Neural crest cell (in vitro differentiated cells): ENCODE results near the gene KCNA5. TPM values are rescaled to one million over a fixed set of nuclear protein-coding genes. Genes with fewer than 3 reads are reported as not detected.

Experiments
- DNase-seq: peaks from one replicate; pipeline ENCODE4 v3.0.0; 2021; ENCODE audit warnings: low read depth, mixed read lengths, low spot score
- H3K27ac Mint-ChIP-seq: one replicate; pipeline ENCODE4 v1.8.0; 2021; ENCODE audit warnings: mild to moderate bottlenecking, mixed read lengths; ENCODE audit not compliant: unreplicated experiment
- H3K27me3 Mint-ChIP-seq: 2 replicates; pipeline ENCODE4 v1.8.0; 2021; ENCODE audit warnings: low read depth, mild to moderate bottlenecking, mixed read lengths
- H3K36me3 Mint-ChIP-seq: 2 replicates; pipeline ENCODE4 v1.8.0; 2021; ENCODE audit warnings: low read depth, mild to moderate bottlenecking, mixed read lengths
- H3K4me1 Mint-ChIP-seq: 2 replicates; pipeline ENCODE4 v1.8.0; 2021; ENCODE audit warnings: mixed read lengths
- H3K4me3 Mint-ChIP-seq: one replicate; pipeline ENCODE4 v1.8.0; 2021; ENCODE audit warnings: mild to moderate bottlenecking, mixed read lengths
- H3K9me3 Mint-ChIP-seq: 2 replicates; pipeline ENCODE4 v1.8.0; 2021; ENCODE audit warnings: mixed read lengths
- CTCF ChIP-seq: fragments of 200-600 bp; sonication (generic); conservative IDR thresholded peaks from 2 replicates; pipeline ENCODE4 v1.5.0; 2021; ENCODE audit warnings: antibody characterized with exemption, mild to moderate bottlenecking
- total RNA-seq: library from RNA; stranded (reverse); gene quantifications from 2 replicates; pipeline ENCODE4 v1.2.1, GENCODE V29; 2021

KCNA5 gene
- total RNA-seq, 1 donor from 2014 or later: not detected

DNA sequence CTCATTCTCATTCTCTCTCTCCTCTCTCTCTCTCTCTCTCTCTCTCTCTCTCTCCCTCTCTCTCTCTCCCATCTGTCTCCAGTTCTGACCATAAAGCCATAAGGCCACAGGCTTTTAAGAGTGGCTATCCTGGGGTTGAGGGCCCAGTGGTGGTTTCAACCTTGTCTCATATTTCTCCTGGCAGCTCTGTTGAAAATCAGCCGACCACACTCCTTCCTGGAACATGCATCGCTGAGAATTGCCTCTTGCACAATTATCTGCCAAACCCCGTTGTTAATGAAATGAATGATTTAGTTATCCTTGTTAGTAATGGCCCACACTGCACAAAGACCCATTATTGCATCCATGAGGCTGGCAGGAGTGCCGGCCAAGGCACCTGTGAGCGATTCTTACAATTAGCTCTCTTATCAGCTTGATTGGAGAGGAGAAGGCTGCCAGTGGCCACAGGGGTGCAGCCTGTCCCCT lies 30.4 kb upstream of the KCNA5 start:
- H3K4me1 Mint-ChIP-seq: no peaks in the 10 kb centered on the region
- no peak overlapping the region for H3K27ac Mint-ChIP-seq
- H3K9me3 Mint-ChIP-seq: peaks cover 3% of the 10 kb centered on the region
- no peak for DNase-seq
- no peak for TF ChIP-seq CTCF
- peaks cover 11% of the 10 kb centered on the region for H3K27me3 Mint-ChIP-seq
- H3K36me3 Mint-ChIP-seq: no peaks in the 10 kb centered on the region
- no peak overlapping the region for H3K4me3 Mint-ChIP-seq

DNA sequence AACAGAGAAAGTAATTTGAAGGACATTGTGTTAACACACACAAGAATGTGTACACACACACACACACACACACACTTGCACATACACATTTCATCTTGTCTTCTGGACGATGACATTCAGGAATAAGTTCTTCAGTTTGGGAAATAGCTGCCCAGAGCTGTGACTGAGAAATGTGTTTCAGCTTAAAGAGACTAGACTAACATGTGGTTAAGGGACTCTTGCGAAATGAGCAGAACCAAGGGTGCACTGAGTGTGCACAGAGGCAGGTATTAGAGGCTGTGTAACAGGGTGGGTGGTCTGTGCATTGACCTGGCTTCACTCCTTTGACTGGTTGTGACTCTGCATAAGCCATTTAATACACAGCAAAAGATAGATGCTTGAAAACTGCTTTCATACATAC lies 29.4 kb upstream of the KCNA5 start:
- DNase-seq: no peak
- Mint-ChIP-seq H3K9me3 (peaks cover 3% of the 10 kb centered on the region), H3K4me1 (no peaks in the 10 kb centered on the region), H3K4me3 (no peak overlapping the region), H3K27ac (no peak overlapping the region), H3K27me3 (peaks cover 6% of the 10 kb centered on the region), H3K36me3 (no peaks in the 10 kb centered on the region)
- TF ChIP-seq CTCF: no peak

GRCh38 chr12:5015711-5016492 lies 27.8 kb upstream of the KCNA5 start:
- no peak overlapping the region for H3K4me3 Mint-ChIP-seq
- no peaks in the 10 kb centered on the region for H3K36me3 Mint-ChIP-seq
- H3K9me3 Mint-ChIP-seq: peaks cover 3% of the 10 kb centered on the region

DNA sequence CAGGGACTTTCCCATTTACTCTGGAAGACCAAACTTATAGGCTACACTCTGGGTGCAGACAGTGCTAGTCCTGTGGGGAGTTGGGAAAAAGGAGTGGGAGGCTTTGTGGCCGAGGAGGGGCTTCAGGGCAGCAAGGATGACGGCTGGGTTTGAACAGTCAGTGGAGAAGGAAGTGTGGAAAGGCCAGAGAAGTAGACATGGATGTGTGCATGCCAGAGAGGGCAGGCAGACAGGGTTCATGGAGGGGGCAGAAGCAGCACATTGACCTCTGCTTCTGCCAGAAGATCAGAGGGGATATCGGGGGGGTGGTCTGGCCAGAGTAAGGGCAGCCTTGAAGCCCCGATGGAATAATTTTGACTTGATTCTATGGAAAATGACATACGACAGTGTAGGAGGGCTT lies 27.2 kb upstream of the KCNA5 start:
- Mint-ChIP-seq H3K4me3 (no peak overlapping the region), H3K4me1 (no peaks in the 10 kb centered on the region), H3K27ac (no peak overlapping the region), H3K9me3 (no peaks in the 10 kb centered on the region), H3K36me3 (no peaks in the 10 kb centered on the region), H3K27me3 (peaks cover 11% of the 10 kb centered on the region)
- TF ChIP-seq CTCF: no peak
- no peak for DNase-seq

More at GRCh38 chr12:5015711-5016492, 27.8 kb upstream of the KCNA5 start:
- TF ChIP-seq CTCF: no peak
- Mint-ChIP-seq H3K27me3 (peaks cover 11% of the 10 kb centered on the region), H3K27ac (no peak overlapping the region), H3K4me1 (no peaks in the 10 kb centered on the region)
- DNase-seq: no peak

- no peak overlapping the region for H3K27ac Mint-ChIP-seq
- no peaks in the 10 kb centered on the region for H3K36me3 Mint-ChIP-seq
- H3K4me3 Mint-ChIP-seq: no peak overlapping the region
- peaks cover 15% of the 10 kb centered on the region for H3K27me3 Mint-ChIP-seq
- no peaks in the 10 kb centered on the region for H3K4me1 Mint-ChIP-seq
- no peak for TF ChIP-seq CTCF
- no peaks in the 10 kb centered on the region for H3K9me3 Mint-ChIP-seq
- no peak for DNase-seq
These were observed 25.9 kb upstream of the KCNA5 start for GRCh38 chr12:5017638-5018348.
